Neural progenitor cell (in vitro differentiated cells): ENCODE data around the gene PPP1CC. TPM values are rescaled to one million over a fixed set of nuclear protein-coding genes. Genes with fewer than 3 reads are reported as not detected.

Experiments used
- DNase-seq: peaks from one replicate; pipeline ENCODE4 v3.0.0-alpha.2; 2016; ENCODE audit warnings: low spot score
- H2AFZ ChIP-seq: fragments of 200-600 bp; sonication (generic); replicated peaks from 2 replicates; pipeline ENCODE4 v1.6.1; 2016; ENCODE audit warnings: antibody characterized with exemption
- H3F3A ChIP-seq: fragments of 200-600 bp; sonication (generic); 2 replicates; pipeline ENCODE4 v1.6.1; 2016; ENCODE audit warnings: antibody characterized with exemption, low read depth
- H3K27ac ChIP-seq: fragments of 200-600 bp; sonication (generic); 2 replicates; pipeline ENCODE4 v1.5.1; 2016; ENCODE audit warnings: mild to moderate bottlenecking
- H3K27me3 ChIP-seq: fragments of 200-600 bp; sonication (generic); 2 replicates; pipeline ENCODE4 v1.6.1; 2016; ENCODE audit warnings: mild to moderate bottlenecking, moderate library complexity
- H3K36me3 ChIP-seq: fragments of 200-600 bp; sonication (generic); 2 replicates; pipeline ENCODE4 v1.5.1; 2016
- H3K4me1 ChIP-seq: fragments of 200-600 bp; sonication (generic); 2 replicates; pipeline ENCODE4 v1.6.1; 2016; ENCODE audit warnings: mixed run types
- H3K4me2 ChIP-seq: fragments of 200-600 bp; sonication (generic); 2 replicates; pipeline ENCODE4 v1.6.1; 2016
- H3K4me3 ChIP-seq: fragments of 200-600 bp; sonication (generic); 2 replicates; pipeline ENCODE4 v1.5.1; 2016
- H3K79me2 ChIP-seq: fragments of 200-600 bp; sonication (generic); 2 replicates; pipeline ENCODE4 v1.6.1; 2016; ENCODE audit warnings: low read depth
- H3K9ac ChIP-seq: fragments of 200-600 bp; sonication (generic); 2 replicates; pipeline ENCODE4 v1.6.1; 2016
- H3K9me3 ChIP-seq: fragments of 200-600 bp; sonication (generic); 2 replicates; pipeline ENCODE4 v1.5.1; 2016; ENCODE audit warnings: low read depth
- H4K20me1 ChIP-seq: fragments of 200-600 bp; sonication (generic); 2 replicates; pipeline ENCODE4 v1.6.1; 2016; ENCODE audit warnings: low read depth
- H3K27ac Mint-ChIP-seq: 3 replicates; pipeline ENCODE4 v1.8.0; 2021; ENCODE audit warnings: mixed read lengths
- H3K27me3 Mint-ChIP-seq: 2 replicates; pipeline ENCODE4 v1.8.0; 2022; ENCODE audit warnings: low read depth, mild to moderate bottlenecking, inconsistent platforms, moderate library complexity, mixed read lengths; ENCODE audit not compliant: insufficient read depth
- H3K36me3 Mint-ChIP-seq: 3 replicates; pipeline ENCODE4 v1.8.0; 2021; ENCODE audit warnings: mixed read lengths
- H3K4me1 Mint-ChIP-seq: 3 replicates; pipeline ENCODE4 v1.8.0; 2021; ENCODE audit warnings: mixed read lengths
- H3K4me3 Mint-ChIP-seq: 3 replicates; pipeline ENCODE4 v1.8.0; 2021; ENCODE audit warnings: mild to moderate bottlenecking, moderate library complexity, mixed read lengths
- H3K9me3 Mint-ChIP-seq: 3 replicates; pipeline ENCODE4 v1.8.0; 2020; ENCODE audit warnings: mixed read lengths
- EZH2 ChIP-seq: fragments of 200-600 bp; sonication (generic); IDR thresholded peaks from 2 replicates; pipeline ENCODE4 v1.6.1; 2017; ENCODE audit warnings: antibody characterized with exemption, mild to moderate bottlenecking, moderate library complexity
- EZH2phosphoT487 ChIP-seq: fragments of 200-600 bp; sonication (generic); IDR thresholded peaks from 2 replicates; pipeline ENCODE4 v1.6.1; 2017; ENCODE audit warnings: antibody characterized with exemption
- total RNA-seq: library from RNA; depleted of rRNA; stranded (reverse); fragments of >200 nt; gene quantifications from 2 replicates; pipeline ENCODE4 v1.2.3, GENCODE V29; 2015; ENCODE audit warnings: low replicate concordance
- TF ChIP-seq, protein P1 (sequence below): fragments of 200-600 bp; sonication (generic); IDR thresholded peaks from 2 replicates; pipeline ENCODE4 v1.5.1; 2017; ENCODE audit warnings: antibody characterized with exemption, mild to moderate bottlenecking

Gene PPP1CC
- total RNA-seq, 1 donor from 2014 or later, result 629 TPM

DNA sequence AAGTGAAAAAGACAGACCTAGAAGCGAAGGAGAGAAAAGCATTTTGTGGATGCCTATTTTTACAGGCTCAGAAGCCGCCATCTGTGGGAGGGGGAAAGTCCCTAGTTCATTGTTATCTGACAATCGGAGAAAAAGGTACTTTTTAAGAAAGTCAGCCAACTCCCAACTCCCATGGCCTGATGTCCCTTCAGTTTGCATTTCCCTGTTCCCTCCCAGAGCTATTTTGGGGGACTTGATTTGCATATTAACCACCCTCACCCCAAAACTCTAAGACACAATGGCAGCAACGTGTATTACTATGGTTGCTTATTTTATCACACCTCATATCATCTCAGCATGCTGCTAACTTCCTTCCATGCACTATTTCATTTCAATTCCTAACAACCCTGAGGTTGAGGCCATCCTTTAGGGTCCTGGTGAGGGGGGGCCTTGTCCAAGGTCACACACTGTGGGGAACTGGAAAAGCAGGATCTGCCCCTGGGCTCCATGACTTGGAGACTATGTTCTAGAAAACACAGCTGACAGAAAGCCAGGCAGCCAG, 72.5 kb downstream of the PPP1CC start:
- no peaks in the 10 kb centered on the region for H3K36me3 ChIP-seq
- H4K20me1 ChIP-seq, result no peaks in the 10 kb centered on the region
- Mint-ChIP-seq H3K4me1 (peaks cover 6% of the 10 kb centered on the region), H3K4me3 (no peak overlapping the region), H3K27me3 (peaks cover 9% of the 10 kb centered on the region), H3K27ac (no peak overlapping the region), H3K36me3 (peaks cover 3% of the 10 kb centered on the region), H3K9me3 (peaks cover 21% of the 10 kb centered on the region)
- H2AFZ ChIP-seq, result no peak overlapping the region
- H3K4me1 ChIP-seq, result no peaks in the 10 kb centered on the region
- H3K9me3 ChIP-seq, result no peaks in the 10 kb centered on the region
- H3K9ac ChIP-seq, result no peak overlapping the region
- no peak overlapping the region for H3K4me2 ChIP-seq
- no peak overlapping the region for H3K27ac ChIP-seq
- no peak for TF ChIP-seq EZH2phosphoT487
- TF ChIP-seq, protein P1, sequence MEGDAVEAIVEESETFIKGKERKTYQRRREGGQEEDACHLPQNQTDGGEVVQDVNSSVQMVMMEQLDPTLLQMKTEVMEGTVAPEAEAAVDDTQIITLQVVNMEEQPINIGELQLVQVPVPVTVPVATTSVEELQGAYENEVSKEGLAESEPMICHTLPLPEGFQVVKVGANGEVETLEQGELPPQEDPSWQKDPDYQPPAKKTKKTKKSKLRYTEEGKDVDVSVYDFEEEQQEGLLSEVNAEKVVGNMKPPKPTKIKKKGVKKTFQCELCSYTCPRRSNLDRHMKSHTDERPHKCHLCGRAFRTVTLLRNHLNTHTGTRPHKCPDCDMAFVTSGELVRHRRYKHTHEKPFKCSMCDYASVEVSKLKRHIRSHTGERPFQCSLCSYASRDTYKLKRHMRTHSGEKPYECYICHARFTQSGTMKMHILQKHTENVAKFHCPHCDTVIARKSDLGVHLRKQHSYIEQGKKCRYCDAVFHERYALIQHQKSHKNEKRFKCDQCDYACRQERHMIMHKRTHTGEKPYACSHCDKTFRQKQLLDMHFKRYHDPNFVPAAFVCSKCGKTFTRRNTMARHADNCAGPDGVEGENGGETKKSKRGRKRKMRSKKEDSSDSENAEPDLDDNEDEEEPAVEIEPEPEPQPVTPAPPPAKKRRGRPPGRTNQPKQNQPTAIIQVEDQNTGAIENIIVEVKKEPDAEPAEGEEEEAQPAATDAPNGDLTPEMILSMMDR, result no peak
- no peak for TF ChIP-seq EZH2
- no peaks in the 10 kb centered on the region for H3K79me2 ChIP-seq
- H3K4me3 ChIP-seq, result no peak overlapping the region
- no peaks in the 10 kb centered on the region for H3F3A ChIP-seq
- no peaks in the 10 kb centered on the region for H3K27me3 ChIP-seq
- no peak for DNase-seq

Other genes with a start within 250 kb of the PPP1CC start
- gene VPS29, start 240.8 kb downstream of the PPP1CC start, total RNA-seq, result 69.5 and 101 TPM in 2 replicates
- gene RAD9B, start 240.6 kb downstream of the PPP1CC start, total RNA-seq, result 0.17 and 0.31 TPM in 2 replicates
- 9.1 and 11.2 TPM in 2 replicates for gene PPTC7, start 159.6 kb downstream of the PPP1CC start, total RNA-seq
- 42.7 and 48.6 TPM in 2 replicates for gene TCTN1, start 128.8 kb downstream of the PPP1CC start, total RNA-seq
- gene HVCN1, start 53.8 kb downstream of the PPP1CC start, total RNA-seq, result 12.0 and 16.4 TPM in 2 replicates
- 0.24 TPM in 1 of 2 replicates, not detected in the other for gene CCDC63, start 104.1 kb upstream of the PPP1CC start, total RNA-seq
- gene MYL2, start 177.7 kb upstream of the PPP1CC start, total RNA-seq, result not detected in 2 replicates